Measurements from ENCODE around the gene EIF4E2. TPM values are rescaled to one million over a fixed set of nuclear protein-coding genes. Genes with fewer than 3 reads are reported as not detected.

Gene EIF4E2
- total RNA-seq = 144 and 162 TPM in 2 replicates

GRCh38 chr2:232550354-232551249, at the start of gene EIF4E2, which contains the start of gene TIGD1:
Gene EIF4E2, plus strand, starts transcription at chr2:232550689. Its CDS starts 36 bp downstream, at chr2:232550725.
Gene TIGD1, minus strand, starts transcription at chr2:232550557. Its CDS starts 675 bp downstream, at chr2:232549882.

GRCh38 chr2:232519581-232520438, 30.7 kb upstream of the EIF4E2 start, which contains the start of gene PRSS56:
Gene PRSS56, plus strand, starts transcription at chr2:232520388. Its CDS starts 211 bp downstream, at chr2:232520599.

GRCh38 chr2:232525791-232526371, 24.6 kb upstream of the EIF4E2 start, which contains the start of gene CHRND:
Gene CHRND, plus strand, starts transcription at chr2:232526160. Its CDS starts 56 bp downstream, at chr2:232526216.

GRCh38 chr2:232539298-232540231, 10.9 kb upstream of the EIF4E2 start, which contains the start of gene CHRNG:
Gene CHRNG, plus strand, starts transcription at chr2:232539692. Its CDS starts 56 bp downstream, at chr2:232539748.

Other genes starting within 250 kb of the EIF4E2 start
- gene ALPP, start 171.9 kb upstream of the EIF4E2 start, total RNA-seq = not detected in 2 replicates
- gene ALPG, start 143.8 kb upstream of the EIF4E2 start, total RNA-seq = not detected in 2 replicates
- gene ALPI, start 94.5 kb upstream of the EIF4E2 start, total RNA-seq = not detected in 2 replicates
- not detected in 2 replicates for gene ECEL1, start 62.9 kb upstream of the EIF4E2 start, total RNA-seq
- not detected in 2 replicates for gene PRSS56, start 30.3 kb upstream of the EIF4E2 start, total RNA-seq
- not detected in 2 replicates for gene CHRND, start 24.5 kb upstream of the EIF4E2 start, total RNA-seq
- gene CHRNG, start 11.0 kb upstream of the EIF4E2 start, total RNA-seq = not detected in 2 replicates
- gene TIGD1, start 132 bp upstream of the EIF4E2 start, total RNA-seq = 1.6 and 2.0 TPM in 2 replicates
- gene EFHD1, start 82.9 kb downstream of the EIF4E2 start, total RNA-seq = not detected in 2 replicates
- 36.1 and 54.9 TPM in 2 replicates for gene GIGYF2, start 146.6 kb downstream of the EIF4E2 start, total RNA-seq
- under 0.01 TPM in 1 of 2 replicates, not detected in the other for gene KCNJ13, start 225.9 kb downstream of the EIF4E2 start, total RNA-seq

Measured in epithelial cell of umbilical artery (primary cell).